ENCODE results near the gene TMEM31.
"Not testable (repeated sequence)": the region's sequence is repeated elsewhere in the genome, so short reads cannot be mapped to it uniquely, and the experiment has no call there.

TMEM31 gene

DNA sequence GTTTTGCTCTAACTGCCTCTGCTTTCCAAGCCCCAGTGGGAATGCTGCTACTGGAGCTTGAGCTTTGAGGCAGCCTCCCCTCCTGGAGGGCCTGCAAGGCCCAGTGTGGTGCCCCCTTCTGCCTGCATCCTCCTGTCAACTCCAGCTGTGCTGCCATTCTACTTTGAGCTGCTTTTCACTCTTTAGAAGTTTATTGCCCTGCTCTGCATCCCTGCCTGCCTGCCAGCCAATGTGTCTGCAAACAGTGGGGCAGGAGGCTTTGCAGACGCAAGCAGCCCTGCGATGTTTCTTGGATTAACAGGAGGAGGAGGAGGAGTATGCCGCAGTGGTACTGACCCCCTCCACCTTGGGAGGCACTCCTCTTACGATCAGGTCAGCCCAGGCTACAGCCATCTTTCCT lies 16.4 kb downstream of the TMEM31 start:
- no peak for FAIRE-seq

DNA sequence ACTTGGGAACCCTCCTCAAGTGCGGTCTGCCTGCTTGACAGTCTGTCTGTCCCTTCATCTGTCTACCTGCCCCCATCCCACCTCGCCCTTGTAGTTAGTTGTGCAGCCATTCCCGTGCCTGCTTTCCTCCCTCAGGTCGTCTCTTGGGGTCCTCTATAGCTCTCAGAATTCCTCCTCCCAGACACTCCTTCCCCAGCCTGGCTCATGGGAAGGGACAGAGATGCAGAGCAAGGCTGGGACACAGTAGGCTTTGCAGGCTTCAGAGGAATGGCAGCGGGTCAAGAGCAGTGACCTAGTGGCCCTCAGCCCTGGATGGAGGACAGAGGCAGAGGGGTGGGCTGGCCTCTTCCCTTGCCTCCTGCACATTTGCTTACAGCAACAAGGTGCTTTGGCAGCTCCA lies 18.3 kb downstream of the TMEM31 start:
- FAIRE-seq: no peak

- FAIRE-seq: no peak
Measured at GRCh38 chrX:103730147-103730795, 19.6 kb downstream of the TMEM31 start.

DNA sequence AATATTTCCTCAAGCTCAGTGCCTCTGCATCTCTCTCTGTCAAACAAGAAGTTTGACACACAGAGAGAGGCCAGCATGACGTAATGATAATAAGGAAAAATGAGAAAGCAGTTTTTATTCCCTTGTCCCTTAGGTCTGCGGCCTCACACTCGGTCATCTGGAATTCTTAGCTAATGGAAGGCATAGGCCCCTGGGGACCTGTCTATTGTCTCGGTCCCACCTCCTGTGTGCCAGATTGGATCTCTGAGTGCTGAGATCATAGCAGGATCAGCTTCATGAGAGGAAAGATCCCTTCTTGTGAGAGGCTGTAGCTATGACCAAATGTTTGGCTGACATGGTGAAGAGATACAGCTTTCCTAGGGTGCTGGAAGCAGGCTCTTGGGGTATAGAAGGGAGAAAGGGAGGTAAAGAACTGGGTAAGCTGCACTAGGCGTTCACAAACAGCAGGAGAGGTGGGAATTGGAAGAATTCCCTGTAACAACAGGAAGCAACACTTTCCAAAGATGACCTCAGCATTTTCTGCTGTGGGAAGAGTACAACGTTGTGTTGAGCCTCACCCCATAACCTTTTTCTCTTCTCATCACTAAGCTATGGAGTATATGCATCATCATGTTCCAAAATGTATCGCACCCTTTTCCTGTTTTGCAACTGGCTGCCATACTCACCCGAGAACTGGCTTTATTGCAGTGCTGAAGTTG lies 20.2 kb downstream of the TMEM31 start:
- FAIRE-seq: no peak

DNA sequence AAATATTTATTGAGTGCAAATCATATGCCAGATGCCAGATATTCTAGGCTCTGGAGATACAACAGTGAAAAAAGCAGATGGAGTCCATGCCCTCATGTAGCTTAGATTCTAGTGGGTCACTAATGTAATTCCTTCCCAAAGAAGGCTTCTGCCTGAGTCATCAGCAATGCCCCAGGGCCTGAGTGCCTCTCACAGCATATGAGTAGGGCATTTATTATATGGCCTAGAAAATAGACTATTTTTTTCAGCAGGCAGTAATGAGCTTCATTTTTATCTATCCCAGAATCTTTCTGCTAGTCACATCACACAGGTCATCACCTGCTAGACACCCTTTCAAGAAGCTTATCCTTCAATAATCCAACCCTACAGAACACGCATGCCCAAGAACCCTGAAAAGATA lies 22.3 kb downstream of the TMEM31 start:
- no peak for FAIRE-seq

DNA sequence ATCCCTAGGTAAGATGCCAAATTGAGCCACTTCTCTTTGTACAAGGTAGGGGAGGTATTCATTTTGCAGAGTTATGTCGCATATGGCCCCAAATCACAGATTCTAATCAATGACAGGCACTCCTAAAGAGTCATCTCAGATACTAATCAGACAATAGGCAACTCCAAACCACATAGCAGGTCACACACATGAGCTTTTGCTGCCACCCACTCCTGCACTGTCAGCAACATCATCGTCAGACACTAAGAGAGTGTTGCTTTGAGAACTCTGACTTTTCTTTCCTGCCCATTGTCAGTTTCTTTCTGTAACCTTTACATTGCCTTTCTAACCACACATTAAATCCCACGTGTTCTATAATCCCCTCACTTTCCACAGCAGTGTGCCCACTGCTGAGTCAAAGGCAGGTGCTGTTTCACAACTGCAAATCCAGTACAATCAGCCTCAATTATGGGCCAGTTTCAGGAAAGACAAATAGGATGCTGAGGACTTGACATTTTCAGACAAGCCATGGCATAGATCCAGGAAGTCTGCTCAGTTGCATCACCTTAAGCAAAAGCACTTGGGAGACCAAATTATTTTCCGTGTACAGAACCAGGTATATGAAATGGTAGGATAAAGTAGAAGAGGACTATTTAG lies 23.5 kb downstream of the TMEM31 start:
- FAIRE-seq: no peak

GRCh38 chrX:103737696-103738095 lies 27.0 kb downstream of the TMEM31 start:
- no peak for FAIRE-seq

- FAIRE-seq: no peak
Measured at GRCh38 chrX:103739421-103739820, 28.7 kb downstream of the TMEM31 start.

- FAIRE-seq: no peak
Measured at GRCh38 chrX:103741879-103742278, 31.2 kb downstream of the TMEM31 start.

DNA sequence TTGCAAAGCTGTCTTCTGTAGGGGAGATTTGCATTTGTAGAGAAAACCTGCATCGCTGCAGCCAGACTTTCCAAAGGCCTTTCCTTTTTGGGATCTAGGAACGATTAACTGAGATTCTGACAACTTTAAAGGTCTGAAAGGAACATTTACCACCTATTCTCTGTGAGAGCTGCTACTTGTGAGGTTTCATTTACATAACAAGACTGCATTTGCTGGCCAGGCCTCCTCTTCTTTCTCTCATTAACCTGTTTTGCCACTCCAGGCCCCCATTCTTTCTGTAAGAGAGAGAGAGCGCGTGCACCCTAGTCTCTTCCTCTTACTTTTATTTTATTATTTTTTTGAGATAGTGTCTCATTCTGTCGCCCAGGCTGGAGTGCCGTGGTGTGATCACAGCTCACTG lies 31.6 kb downstream of the TMEM31 start:
- no peak for FAIRE-seq

DNA sequence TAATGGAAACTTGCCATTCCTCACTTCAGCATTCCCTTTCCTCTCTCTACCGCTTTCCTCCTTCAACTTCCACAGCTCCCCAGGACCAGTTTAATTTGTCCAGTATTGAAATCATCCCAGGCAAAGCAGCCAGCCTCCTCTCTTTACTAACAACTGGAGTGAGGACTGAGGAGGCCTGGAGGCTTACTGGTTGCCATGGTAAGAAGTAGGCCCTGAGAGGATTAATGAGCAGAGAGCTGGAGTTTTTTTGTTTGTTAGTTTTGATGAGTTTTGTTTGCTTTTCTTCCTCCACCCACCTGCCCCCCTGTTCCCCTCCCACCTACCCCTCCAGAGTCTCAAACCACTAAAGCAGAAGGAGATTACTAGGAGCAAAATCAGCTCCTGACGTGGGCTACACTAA lies 36.5 kb downstream of the TMEM31 start:
- FAIRE-seq: no peak

DNA sequence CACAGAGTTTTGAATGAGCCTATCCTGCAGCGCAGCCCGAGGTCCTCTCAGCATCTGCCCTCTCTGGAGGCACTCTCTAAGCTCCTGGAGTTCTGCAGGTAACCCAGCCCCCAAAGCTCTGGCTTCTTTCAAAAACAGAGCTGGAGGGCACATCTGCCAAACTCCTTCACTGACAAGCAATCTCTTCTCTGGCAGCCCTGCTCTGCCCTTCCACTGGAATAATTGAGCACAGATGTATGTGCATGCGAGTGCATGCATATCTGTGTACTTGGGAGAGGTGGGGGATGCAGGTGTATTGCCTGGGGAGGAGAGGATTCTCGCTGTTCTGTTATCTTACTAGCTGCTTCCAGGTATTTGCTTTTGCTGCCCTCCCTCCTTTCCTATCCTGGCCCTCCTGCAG lies 43.7 kb downstream of the TMEM31 start:
- FAIRE-seq: no peak

DNA sequence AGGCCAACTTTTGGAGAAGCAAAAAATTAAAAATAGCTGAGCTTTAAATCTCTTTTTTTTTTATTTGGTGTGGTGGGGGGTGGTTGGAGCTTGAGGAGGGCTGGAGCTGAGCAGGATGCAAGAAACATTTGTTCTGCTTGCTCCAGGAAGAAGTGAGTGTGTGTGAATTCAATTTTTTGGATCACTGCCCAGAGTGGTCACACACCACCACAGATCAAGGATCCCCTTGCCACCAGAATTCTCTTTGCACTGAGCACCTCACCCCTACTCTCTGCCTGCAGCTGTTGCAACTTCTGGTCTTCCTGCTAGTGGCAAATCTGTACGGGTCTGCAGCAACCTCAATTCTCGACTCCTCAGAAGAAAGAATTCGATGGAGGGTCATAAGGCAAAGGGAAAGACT lies 46.0 kb downstream of the TMEM31 start:
- FAIRE-seq: no peak

- no peak for FAIRE-seq
Measured at GRCh38 chrX:103758555-103758954, 47.8 kb downstream of the TMEM31 start.

DNA sequence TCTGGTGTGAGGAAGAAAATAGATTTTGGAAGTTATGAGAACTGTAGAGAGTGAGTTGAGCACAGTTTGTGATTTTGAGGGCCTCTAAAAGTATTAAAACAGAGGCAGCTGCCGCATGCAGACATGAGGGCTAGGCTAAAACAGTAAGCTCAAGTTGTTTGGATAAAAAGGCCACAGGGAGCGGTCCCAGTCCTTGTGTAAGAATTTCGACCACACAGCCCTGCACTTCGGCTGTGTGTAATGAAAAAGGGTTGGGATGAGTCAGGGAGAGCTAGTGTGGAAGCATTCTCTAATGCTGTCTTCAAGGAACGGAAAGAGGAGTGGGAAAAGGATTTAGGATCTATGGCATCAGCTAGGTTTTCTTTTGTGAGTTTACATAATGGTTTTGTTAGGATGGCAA lies 52.8 kb downstream of the TMEM31 start:
- FAIRE-seq: not testable (repeated sequence)
